ENCODE data around the gene EEFSEC. TPM values are rescaled to one million over a fixed set of nuclear protein-coding genes. Genes with fewer than 3 reads are reported as not detected.
A peak's percentile ranks its signal among the peaks of the same experiment; 100 is the strongest.

The EEFSEC gene
- total RNA-seq, 1 experiment from 2014 or later = 9.5 TPM

DNA sequence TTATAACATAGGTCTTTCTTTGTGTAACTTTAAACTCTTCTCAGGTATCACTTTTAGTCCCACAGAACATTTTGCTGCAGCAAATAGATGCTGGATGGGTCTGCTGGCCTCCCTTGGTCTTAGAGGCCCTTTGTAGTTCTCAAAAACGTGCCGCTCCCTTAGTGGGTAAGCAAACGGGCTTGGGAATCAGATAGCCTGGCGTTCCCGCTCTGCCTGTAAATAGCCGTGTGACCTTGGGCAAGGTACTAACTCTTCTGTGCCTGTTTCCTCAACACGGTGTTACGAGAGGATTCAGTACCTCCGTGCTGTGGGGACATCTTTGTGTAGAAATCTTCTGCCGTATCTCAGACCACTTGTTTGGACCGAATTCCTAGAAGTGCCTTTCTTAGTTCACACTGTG is 249.0 kb downstream of the EEFSEC start:
- H3K23ac ChIP-seq (ENCODE audit: insufficient read length, low read depth, low read length) = no peak overlapping the region
- no peak overlapping the region for H2BK15ac ChIP-seq (ENCODE audit: low read depth, low read length)
- H3K79me1 ChIP-seq (ENCODE audit: insufficient read depth, low read depth, low read length, poor library complexity, severe bottlenecking) = no peaks in the 10 kb centered on the region
- H3K4me1 ChIP-seq (ENCODE audit: insufficient read depth, low read length) = no peaks in the 10 kb centered on the region; the same call in 1 of the 2 replicates
- no peak overlapping the region for H3K4me3 Mint-ChIP-seq
- H3K9me3 ChIP-seq (ENCODE audit: control insufficient read depth, low read depth, low read length) = no peaks in the 10 kb centered on the region
- H3K36me3 Mint-ChIP-seq (ENCODE audit: insufficient read depth in 1 of 3, low read depth in 3 of 3) = no peaks in the 10 kb centered on the region
- H3K4me2 ChIP-seq (ENCODE audit: insufficient read depth, insufficient read length, low read length) = no peak overlapping the region
- H3K9ac ChIP-seq (ENCODE audit: extremely low read depth, insufficient read length, low read length) = no peak overlapping the region
- no peak overlapping the region for H2BK5ac ChIP-seq (ENCODE audit: insufficient read length, low read length)
- H4K8ac ChIP-seq (replicated peaks; ENCODE audit: insufficient read length, low read depth, low read length) = no peak overlapping the region
- no peak overlapping the region for H3T11ph ChIP-seq (ENCODE audit: low read length)
- no CpG with 5 or more reads among the region's 11 CpGs for WGBS (ENCODE audit: extremely low coverage, insufficient read length, low lambda C conversion rate)
- H2AFZ ChIP-seq (ENCODE audit: low read length) = no peak overlapping the region
- no peak overlapping the region for H3K56ac ChIP-seq (ENCODE audit: insufficient read length, low read depth, low read length)
- no peak overlapping the region for H2BK20ac ChIP-seq (ENCODE audit: low read depth, low read length, poor library complexity, severe bottlenecking)
- no peak overlapping the region for H2BK12ac ChIP-seq (ENCODE audit: insufficient read length, low read depth, low read length)
- H3K18ac ChIP-seq (ENCODE audit: insufficient read length, low read depth, low read length) = no peak overlapping the region
- H3K27me3 Mint-ChIP-seq (ENCODE audit: low read depth) = no peaks in the 10 kb centered on the region; the same call in 1 of the 2 replicates
- no peaks in the 10 kb centered on the region for H4K20me1 ChIP-seq (ENCODE audit: control insufficient read depth, insufficient read depth, insufficient read length)
- no peaks in the 10 kb centered on the region for H3K79me2 ChIP-seq (ENCODE audit: insufficient read depth, low read length)
- H4K91ac ChIP-seq (ENCODE audit: insufficient read length, low read depth, low read length) = no peak overlapping the region
- H3K9me3 Mint-ChIP-seq = no peaks in the 10 kb centered on the region
- H2AK5ac ChIP-seq (ENCODE audit: insufficient read length, low read length) = no peak overlapping the region
- H3K14ac ChIP-seq (ENCODE audit: insufficient read depth, low read length) = no peak overlapping the region
- peak overlapping the region in 1 of 3 experiments; percentile 9; a peak in 2 of 7 replicates for H3K27ac Mint-ChIP-seq
- H2BK120ac ChIP-seq (ENCODE audit: low read depth, low read length, poor library complexity, severe bottlenecking) = no peak overlapping the region
- TF ChIP-seq, protein P1, sequence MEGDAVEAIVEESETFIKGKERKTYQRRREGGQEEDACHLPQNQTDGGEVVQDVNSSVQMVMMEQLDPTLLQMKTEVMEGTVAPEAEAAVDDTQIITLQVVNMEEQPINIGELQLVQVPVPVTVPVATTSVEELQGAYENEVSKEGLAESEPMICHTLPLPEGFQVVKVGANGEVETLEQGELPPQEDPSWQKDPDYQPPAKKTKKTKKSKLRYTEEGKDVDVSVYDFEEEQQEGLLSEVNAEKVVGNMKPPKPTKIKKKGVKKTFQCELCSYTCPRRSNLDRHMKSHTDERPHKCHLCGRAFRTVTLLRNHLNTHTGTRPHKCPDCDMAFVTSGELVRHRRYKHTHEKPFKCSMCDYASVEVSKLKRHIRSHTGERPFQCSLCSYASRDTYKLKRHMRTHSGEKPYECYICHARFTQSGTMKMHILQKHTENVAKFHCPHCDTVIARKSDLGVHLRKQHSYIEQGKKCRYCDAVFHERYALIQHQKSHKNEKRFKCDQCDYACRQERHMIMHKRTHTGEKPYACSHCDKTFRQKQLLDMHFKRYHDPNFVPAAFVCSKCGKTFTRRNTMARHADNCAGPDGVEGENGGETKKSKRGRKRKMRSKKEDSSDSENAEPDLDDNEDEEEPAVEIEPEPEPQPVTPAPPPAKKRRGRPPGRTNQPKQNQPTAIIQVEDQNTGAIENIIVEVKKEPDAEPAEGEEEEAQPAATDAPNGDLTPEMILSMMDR (conservative IDR thresholded peaks at IDR 0.05) = no peak
- DNase-seq = no peak
- H4K5ac ChIP-seq (ENCODE audit: insufficient read length, low read depth, low read length) = no peak overlapping the region
- H3K4me1 Mint-ChIP-seq = peaks cover 28 to 51% of the 10 kb centered on the region in 2 experiments
- no peaks in the 10 kb centered on the region for H3K23me2 ChIP-seq (ENCODE audit: insufficient read length, low read depth, low read length, poor library complexity, severe bottlenecking)
- H3K4ac ChIP-seq (ENCODE audit: low read depth, low read length) = no peak overlapping the region
- H3K27ac ChIP-seq (ENCODE audit: insufficient read length, low read depth, low read length) = no peak overlapping the region
- no peaks in the 10 kb centered on the region for H3K27me3 ChIP-seq (ENCODE audit: insufficient read depth, low read length)
